ENCODE data around the gene LRG1. TPM values are rescaled to one million over a fixed set of nuclear protein-coding genes. Genes with fewer than 3 reads are reported as not detected.

Gene LRG1
- total and polyA plus RNA-seq, 4 donors = 57.8 to 1,122 (median 661) TPM

- 29% methylated on average over 27 of the region's 27 CpGs for WGBS
- DNase-seq (ENCODE audit: low spot score) = peak; percentile 32
- Histone ChIP-seq H3K4me3 (ENCODE audit: low read depth in 1 of 3, low read length in 3 of 3) (peak overlapping the region; percentile 77 to 93 (median 85)), H3K9ac (ENCODE audit: low read depth in 1 of 2, low read length in 2 of 2) (peak overlapping the region in 1 of 2 donors; percentile 87), H3K36me3 (ENCODE audit: control insufficient read depth in 4 of 4, insufficient read depth in 3 of 4, low read depth in 1 of 4, low read length in 3 of 4) (peaks cover 0 to 2% (median 0%) of the 10 kb centered on the region in 4 donors), H3K27ac (ENCODE audit: low read depth in 1 of 2, low read length in 2 of 2) (peak overlapping the region; percentile 75 to 85), H3K4me1 (ENCODE audit: control insufficient read depth in 4 of 4, insufficient read depth in 4 of 4, low read length in 3 of 4) (peaks cover 9 to 37% (median 24%) of the 10 kb centered on the region in 4 donors), H3K27me3 (ENCODE audit: control insufficient read depth in 4 of 4, insufficient read depth in 4 of 4, low read length in 3 of 4) (no peaks in the 10 kb centered on the region), H3K9me3 (ENCODE audit: control insufficient read depth in 4 of 4, low read length in 3 of 4) (no peaks in the 10 kb centered on the region)
- TF ChIP-seq EGR1 (IDR thresholded peaks at IDR 0.05; ENCODE audit: low read depth in 2 of 2) = peak in 1 of 2 donors; percentile 30
- TF ChIP-seq YY1 (IDR thresholded peaks at IDR 0.05) = no peak
- no peak for TF ChIP-seq CTCF (IDR thresholded peaks at IDR 0.05; ENCODE audit: low read depth, low read length, missing input control)
- peak; percentile 7 to 14 for TF ChIP-seq HNF4A (conservative IDR thresholded peaks at IDR 0.05)
- TF ChIP-seq GABPA (IDR thresholded peaks at IDR 0.05 in 1 of 2, conservative IDR thresholded peaks at IDR 0.05 in 1 of 2) = no peak
- peak in 1 of 2 donors; percentile 32 for TF ChIP-seq RXRA (IDR thresholded peaks at IDR 0.05)
- peak; percentile 16 for TF ChIP-seq MAX (IDR thresholded peaks at IDR 0.05)
- peak; percentile 9 for TF ChIP-seq SP1 (IDR thresholded peaks at IDR 0.05)
These were observed 1.8 kb downstream of the LRG1 start for GRCh38 chr19:4537953-4538600.

GRCh38 chr19:4536798-4537197 is 3.0 kb downstream of the LRG1 start:
- Histone ChIP-seq H3K4me1 (ENCODE audit: control insufficient read depth in 4 of 4, insufficient read depth in 4 of 4, low read length in 3 of 4) (peaks cover 7 to 36% (median 21%) of the 10 kb centered on the region in 4 donors), H3K27ac (ENCODE audit: low read depth in 1 of 2, low read length in 2 of 2) (peak overlapping the region; percentile 73 to 81), H3K27me3 (ENCODE audit: control insufficient read depth in 4 of 4, insufficient read depth in 4 of 4, low read length in 3 of 4) (no peaks in the 10 kb centered on the region), H3K9me3 (ENCODE audit: control insufficient read depth in 4 of 4, low read length in 3 of 4) (no peaks in the 10 kb centered on the region), H3K36me3 (ENCODE audit: control insufficient read depth in 4 of 4, insufficient read depth in 3 of 4, low read depth in 1 of 4, low read length in 3 of 4) (peaks cover 0 to 2% (median 0%) of the 10 kb centered on the region in 4 donors), H3K9ac (ENCODE audit: low read depth in 1 of 2, low read length in 2 of 2) (peak overlapping the region; percentile 43 to 72), H3K4me3 (ENCODE audit: low read depth in 1 of 3, low read length in 3 of 3) (peak overlapping the region; percentile 85 to 94 (median 94))
- DNase-seq (ENCODE audit: low spot score) = peak; percentile 32
- TF ChIP-seq EGR1 (IDR thresholded peaks at IDR 0.05; ENCODE audit: low read depth in 2 of 2) = no peak
- TF ChIP-seq NR2F2 (IDR thresholded peaks at IDR 0.05) = no peak
- TF ChIP-seq ZBTB33 (IDR thresholded peaks at IDR 0.05) = no peak
- TF ChIP-seq HNF4A (conservative IDR thresholded peaks at IDR 0.05) = peak; percentile 58 to 67
- TF ChIP-seq RXRA (IDR thresholded peaks at IDR 0.05) = peak; percentile 83 to 88
- TF ChIP-seq CTCF (IDR thresholded peaks at IDR 0.05; ENCODE audit: low read depth, low read length, missing input control) = no peak
- no peak for TF ChIP-seq ATF3 (IDR thresholded peaks at IDR 0.05)
- no peak for TF ChIP-seq TAF1 (conservative IDR thresholded peaks at IDR 0.05)
- TF ChIP-seq RAD21 (IDR thresholded peaks at IDR 0.05) = no peak
- TF ChIP-seq MAX (IDR thresholded peaks at IDR 0.05) = peak; percentile 85
- TF ChIP-seq FOXA2 (IDR thresholded peaks at IDR 0.05) = no peak
- no peak for TF ChIP-seq JUND (IDR thresholded peaks at IDR 0.05)
- no peak for TF ChIP-seq GABPA (IDR thresholded peaks at IDR 0.05 in 1 of 2, conservative IDR thresholded peaks at IDR 0.05 in 1 of 2)
- peak; percentile 57 for TF ChIP-seq YY1 (IDR thresholded peaks at IDR 0.05)
- peak; percentile 48 for TF ChIP-seq SP1 (IDR thresholded peaks at IDR 0.05)
- peak; percentile 9 for TF ChIP-seq HNF4G (IDR thresholded peaks at IDR 0.05)
- 25% methylated on average over 5 of the region's 5 CpGs for whole genome bisulfite sequencing
